HEK293 (cell line): ENCODE data around the gene AURKB.

ENCODE experiments used
- CTCF ChIA-PET: fragments of 350-600 bp; formaldehyde crosslinking; extraction: SDS; loops from one replicate; lab custom pipeline; 2021; ENCODE audit warnings: antibody characterized with exemption; lab: Yijun Ruan, JAX
- POLR2A ChIA-PET: fragments of 300-600 bp; formaldehyde crosslinking; extraction: SDS; loops from one replicate; lab custom pipeline; 2020; ENCODE audit warnings: antibody characterized with exemption, inconsistent platforms; lab: Yijun Ruan, JAX
- H3K27ac ChIP-seq: fragments of 200-500 bp; sonication (Bioruptor generic); 2 replicates; pipeline ENCODE4 v1.5.1; 2014; ENCODE audit warnings: low read depth, low read length, control low read depth, inconsistent platforms; ENCODE audit errors: extremely low read depth
- H3K36me3 ChIP-seq, 2 experiments: fragments of 200-500 bp in 1 of 2; sonication (Bioruptor generic) in 1 of 2; 1 replicate in 1 of 2; 2 replicates in 1 of 2; pipeline ENCODE4 v1.5.1; 2014 to 2017; ENCODE audit warnings: inconsistent platforms in 2 of 2, low read length in 2 of 2; ENCODE audit not compliant: control insufficient read depth in 2 of 2, insufficient read depth in 1 of 2
- H3K4me1 ChIP-seq: fragments of 200-500 bp; sonication (Bioruptor generic); 2 replicates; pipeline ENCODE4 v1.5.1; 2014; ENCODE audit warnings: mild to moderate bottlenecking, low read length, inconsistent platforms; ENCODE audit not compliant: control insufficient read depth, insufficient read depth
- H3K4me3 ChIP-seq: 2 replicates; pipeline ENCODE4 v1.5.1; 2011; ENCODE audit warnings: low read depth, mild to moderate bottlenecking, control low read depth, low read length, moderate library complexity
- H3K9me3 ChIP-seq: fragments of 200-500 bp; sonication (Bioruptor generic); 2 replicates; pipeline ENCODE4 v1.5.1; 2014; ENCODE audit warnings: low read depth, low read length, inconsistent platforms; ENCODE audit not compliant: control insufficient read depth, insufficient read depth
- CTCF ChIP-seq: fragments of 450-650 bp; formaldehyde crosslinking; IDR thresholded peaks from 2 replicates; pipeline ENCODE4 v1.5.1; 2016; ENCODE audit warnings: missing biosample characterization, missing genetic modification characterization
- GLIS1 ChIP-seq: fragments of 450-650 bp; formaldehyde crosslinking; IDR thresholded peaks from 2 replicates; pipeline ENCODE4 v1.5.1; 2016; ENCODE audit warnings: missing biosample characterization, missing genetic modification characterization
- KLF17 ChIP-seq: fragments of 450-650 bp; formaldehyde crosslinking; IDR thresholded peaks from 2 replicates; pipeline ENCODE4 v1.5.1; 2016; ENCODE audit warnings: missing biosample characterization, missing genetic modification characterization
- SP2 ChIP-seq: fragments of 450-650 bp; formaldehyde crosslinking; IDR thresholded peaks from 2 replicates; pipeline ENCODE4 v1.5.1; 2016; ENCODE audit warnings: missing biosample characterization, missing genetic modification characterization
- SP7 ChIP-seq: fragments of 450-650 bp; formaldehyde crosslinking; IDR thresholded peaks from 2 replicates; pipeline ENCODE4 v1.5.1; 2016; ENCODE audit warnings: missing biosample characterization, missing genetic modification characterization
- ZBTB11 ChIP-seq: fragments of 450-650 bp; formaldehyde crosslinking; conservative IDR thresholded peaks from 2 replicates; pipeline ENCODE4 v1.5.1; 2016; ENCODE audit warnings: low read depth, missing biosample characterization, missing genetic modification characterization
- ZBTB20 ChIP-seq: fragments of 450-650 bp; formaldehyde crosslinking; IDR thresholded peaks from 2 replicates; pipeline ENCODE4 v1.5.1; 2016; ENCODE audit warnings: missing biosample characterization, missing genetic modification characterization
- ZBTB26 ChIP-seq: fragments of 450-650 bp; formaldehyde crosslinking; optimal IDR thresholded peaks from 2 replicates; pipeline ENCODE3; 2016; ENCODE audit warnings: missing biosample characterization, mild to moderate bottlenecking, missing genetic modification characterization
- ZBTB6 ChIP-seq: fragments of 450-650 bp; formaldehyde crosslinking; IDR thresholded peaks from 2 replicates; pipeline ENCODE4 v1.5.1; 2017; ENCODE audit warnings: missing biosample characterization, missing genetic modification characterization
- ZNF140 ChIP-seq: fragments of 450-650 bp; formaldehyde crosslinking; IDR thresholded peaks from 2 replicates; pipeline ENCODE4 v1.5.1; 2016; ENCODE audit warnings: missing biosample characterization, missing genetic modification characterization
- ZNF155 ChIP-seq: fragments of 450-650 bp; formaldehyde crosslinking; IDR thresholded peaks from 2 replicates; pipeline ENCODE4 v1.5.1; 2016; ENCODE audit warnings: missing biosample characterization, missing genetic modification characterization
- ZNF280C ChIP-seq: fragments of 450-650 bp; formaldehyde crosslinking; IDR thresholded peaks from 2 replicates; pipeline ENCODE4 v1.5.1; 2016; ENCODE audit warnings: missing biosample characterization, missing genetic modification characterization
- ZNF335 ChIP-seq: fragments of 450-650 bp; formaldehyde crosslinking; conservative IDR thresholded peaks from 2 replicates; pipeline ENCODE4 v1.5.1; 2016; ENCODE audit warnings: missing biosample characterization, missing genetic modification characterization
- ZNF362 ChIP-seq: fragments of 450-650 bp; formaldehyde crosslinking; IDR thresholded peaks from 2 replicates; pipeline ENCODE4 v1.5.1; 2016; ENCODE audit warnings: missing biosample characterization, missing genetic modification characterization
- ZNF600 ChIP-seq: fragments of 450-650 bp; formaldehyde crosslinking; IDR thresholded peaks from 2 replicates; pipeline ENCODE4 v1.5.1; 2016; ENCODE audit warnings: missing biosample characterization, missing genetic modification characterization
- ZSCAN23 ChIP-seq: fragments of 450-650 bp; formaldehyde crosslinking; IDR thresholded peaks from 2 replicates; pipeline ENCODE4 v1.5.1; 2016; ENCODE audit warnings: missing biosample characterization, missing genetic modification characterization
- ZSCAN4 ChIP-seq: fragments of 450-650 bp; formaldehyde crosslinking; IDR thresholded peaks from 2 replicates; pipeline ENCODE4 v1.5.1; 2017; ENCODE audit warnings: missing biosample characterization, missing genetic modification characterization

AURKB gene

GRCh38 chr17:8176197-8176940, 34.0 kb downstream of the AURKB start, which contains the start of gene TMEM107 (continued):
- peak; percentile 49; the same call in 1 of the 2 replicates for TF ChIP-seq SP7 (tag by site-specific recombination)
- peak; percentile 40; the same call in 1 of the 2 replicates for TF ChIP-seq ZNF600 (tag by site-specific recombination)
- no peak for TF ChIP-seq ZNF155
- TF ChIP-seq ZSCAN23 (tag by site-specific recombination): 0 out of 2 replicates have a peak, but pooled peaks have one; percentile 18
- TF ChIP-seq ZSCAN4 (tag by site-specific recombination): no peak
- TF ChIP-seq ZNF140 (tag by site-specific recombination): no peak
- no peak for TF ChIP-seq ZBTB6 (tag by site-specific recombination)
- no peak; the same call in 1 of the 2 replicates for TF ChIP-seq GLIS1
- peak; percentile 84 for TF ChIP-seq ZBTB26 (tag by site-specific recombination)
- TF ChIP-seq ZNF362 (tag by site-specific recombination): no peak
- TF ChIP-seq ZNF280C (tag by site-specific recombination): no peak
- 0 out of 2 replicates have a peak, but pooled peaks have one; percentile 53 for TF ChIP-seq CTCF (tag by site-specific recombination)

- no peaks in the 10 kb centered on the region for H3K9me3 ChIP-seq
- H3K36me3 ChIP-seq: no peaks in the 10 kb centered on the region
- ChIA-PET CTCF (interaction anchor here (0.5 to 1.4 kb wide), 6 partner anchors 14 to 205 kb away, joined by 3 to 4 read pairs (median 3); partner anchors contain the start of gene BORCS6), POLR2A (interaction anchor here (0.7 to 2.7 kb wide), 3 partner anchors 19 to 921 kb away, joined by 3 to 13 read pairs (median 4); partner anchors contain the start of gene SLC25A35)
- peak overlapping the region; percentile 61 for H3K4me3 ChIP-seq
- H3K4me1 ChIP-seq: peaks cover 10% of the 10 kb centered on the region
- H3K27ac ChIP-seq: peak overlapping the region; percentile 57
- TF ChIP-seq KLF17 (tag by site-specific recombination): peak; percentile 16; the same call in 1 of the 2 replicates
- TF ChIP-seq ZNF600 (tag by site-specific recombination): peak; percentile 66; the same call in 1 of the 2 replicates
- TF ChIP-seq SP2: peak; percentile 72; the same call in 1 of the 2 replicates
- 0 out of 2 replicates have a peak, but pooled peaks have one; percentile 3 for TF ChIP-seq ZBTB11 (tag by site-specific recombination)
- TF ChIP-seq ZNF335: peak; percentile 88
- TF ChIP-seq ZBTB20: peak; percentile 49; the same call in 1 of the 2 replicates
Measured at GRCh38 chr17:8175795-8176196, 34.6 kb downstream of the AURKB start.
